HCT116 (cell line): ENCODE results near the gene PGRMC2. TPM values are rescaled to one million over a fixed set of nuclear protein-coding genes. Genes with fewer than 3 reads are reported as not detected.
"Not testable (repeated sequence)": the region's sequence is repeated elsewhere in the genome, so short reads cannot be mapped to it uniquely, and the experiment has no call there.

Experiments
- ATAC-seq: fragments of 200-7000 bp; cut with Tn5 transposase; 2 replicates; pipeline ENCODE4 v1.9.1; 2020; ENCODE audit warnings: mild to moderate bottlenecking, moderate library complexity
- BruUV-seq: library from RNA; stranded (reverse); fragments of 400-500 nt; replicated peaks from 2 replicates; lab custom pipeline; 2021; lab: Mats Ljungman, UMichigan
- CTCF ChIA-PET: fragments of 300-600 bp; sonication (Branson Sonifier 250); formaldehyde crosslinking; loops from one replicate; lab custom pipeline; 2021; ENCODE audit warnings: antibody characterized with exemption; lab: Charles Lee
- POLR2A ChIA-PET: fragments of 300-600, 350-600 bp; sonication (Branson Sonifier 250); formaldehyde crosslinking; loops from one replicate; lab custom pipeline; 2021; ENCODE audit warnings: antibody characterized with exemption; lab: Charles Lee
- RAD21 ChIA-PET, 2 experiments: fragments of 300-600 bp; sonication (Branson Sonifier 250); formaldehyde crosslinking; loops; one replicate each; lab custom pipeline; 2023; ENCODE audit warnings: low total read pairs in 2 of 2; ENCODE audit not compliant: uncharacterized antibody in 2 of 2, unreplicated experiment in 2 of 2, low non-redundant PET in 1 of 2; lab: Charles Lee
- DNase-seq: peaks from one replicate; pipeline ENCODE4 v3.0.0-alpha.2; 2010; ENCODE audit warnings: low read depth, low spot score
- H2AFZ ChIP-seq: fragments of 200-600 bp; shearing (Covaris generic), sonication (generic); 2 replicates; pipeline ENCODE4 v1.6.1; 2017; ENCODE audit warnings: low read depth, mixed run types, mixed read lengths, antibody characterized with exemption, low read length; ENCODE audit not compliant: poor library complexity, severe bottlenecking
- H3K27ac ChIP-seq: 2 replicates; pipeline ENCODE4 v1.5.1; 2012; ENCODE audit warnings: low read depth, low read length
- H3K27me3 ChIP-seq: fragments of 200-600 bp; sonication (generic); 2 replicates; pipeline ENCODE4 v1.6.1; 2016; ENCODE audit warnings: mixed run types, low read length, mixed read lengths; ENCODE audit not compliant: insufficient read depth
- H3K36me3 ChIP-seq, 2 experiments: fragments of 200-500 bp in 1 of 2; fragments of 200-600 bp in 1 of 2; sonication (Bioruptor generic) in 1 of 2; sonication (generic) in 1 of 2; 2 replicates each; pipeline versions ENCODE4 v1.5.1 to v1.6.1; 2014 to 2016; ENCODE audit warnings: low read length in 2 of 2, inconsistent platforms in 1 of 2, mixed read lengths in 1 of 2, mixed run types in 1 of 2; ENCODE audit not compliant: insufficient read depth in 2 of 2, control insufficient read depth in 1 of 2
- H3K4me1 ChIP-seq, 2 experiments: fragments of 200-600 bp in 1 of 2; sonication (generic) in 1 of 2; 2 replicates each; pipeline versions ENCODE4 v1.5.1 to v1.6.1; 2012 to 2017; ENCODE audit warnings: low read length in 2 of 2, inconsistent platforms in 1 of 2, mild to moderate bottlenecking in 1 of 2, mixed read lengths in 1 of 2, mixed run types in 1 of 2, moderate library complexity in 1 of 2; ENCODE audit not compliant: insufficient read depth in 2 of 2, control insufficient read depth in 1 of 2
- H3K4me2 ChIP-seq: fragments of 200-600 bp; sonication (generic); 2 replicates; pipeline ENCODE4 v1.6.1; 2017; ENCODE audit warnings: mixed run types, low read length, mixed read lengths
- H3K4me3 ChIP-seq, 2 experiments: fragments of 200-600 bp in 1 of 2; sonication (generic) in 1 of 2; replicated peaks in 1 of 2; 2 replicates each; pipeline ENCODE4 v1.5.1; 2011 to 2016; ENCODE audit warnings: low read length in 2 of 2, control low read depth in 1 of 2, low read depth in 1 of 2, mild to moderate bottlenecking in 1 of 2, mixed read lengths in 1 of 2, mixed run types in 1 of 2
- H3K79me2 ChIP-seq: fragments of 200-600 bp; sonication (generic); 2 replicates; pipeline ENCODE4 v1.6.1; 2017; ENCODE audit warnings: mild to moderate bottlenecking, mixed run types, low read length, moderate library complexity, mixed read lengths; ENCODE audit not compliant: insufficient read depth
- H3K9ac ChIP-seq: fragments of 200-600 bp; sonication (generic); 2 replicates; pipeline ENCODE4 v1.6.1; 2016; ENCODE audit warnings: low read length, mixed read lengths
- H3K9me2 ChIP-seq: fragments of 200-600 bp; sonication (generic), shearing (Covaris generic); 2 replicates; pipeline ENCODE4 v1.6.1; 2017; ENCODE audit warnings: mixed run types, mild to moderate bottlenecking, moderate library complexity; ENCODE audit not compliant: insufficient read depth
- H3K9me3 ChIP-seq, 2 experiments: fragments of 200-500 bp in 1 of 2; fragments of 200-600 bp in 1 of 2; sonication (Bioruptor generic) in 1 of 2; sonication (generic) in 1 of 2; 2 replicates each; pipeline ENCODE4 v1.6.1; 2014 to 2017; ENCODE audit warnings: low read length in 2 of 2, mixed read lengths in 2 of 2, inconsistent platforms in 1 of 2, low read depth in 1 of 2, mild to moderate bottlenecking in 1 of 2, mixed run types in 1 of 2, moderate library complexity in 1 of 2; ENCODE audit not compliant: control insufficient read depth in 1 of 2, insufficient read depth in 1 of 2
- H4K20me1 ChIP-seq: fragments of 200-600 bp; sonication (generic), shearing (Covaris generic); 2 replicates; pipeline ENCODE4 v1.6.1; 2017; ENCODE audit warnings: mixed run types, mild to moderate bottlenecking, moderate library complexity; ENCODE audit not compliant: insufficient read depth
- EZH2phosphoT487 ChIP-seq: fragments of 200-600 bp; IDR thresholded peaks from 2 replicates; pipeline ENCODE4 v1.6.1; 2018; ENCODE audit warnings: antibody characterized with exemption, borderline replicate concordance
- SIN3A ChIP-seq: IDR thresholded peaks from 2 replicates; pipeline ENCODE4 v1.6.1; 2012; ENCODE audit warnings: low read depth
- TCF7L2 ChIP-seq: IDR thresholded peaks from 2 replicates; pipeline ENCODE4 v1.7.0; 2011; ENCODE audit warnings: borderline replicate concordance, inconsistent platforms; ENCODE audit not compliant: insufficient read depth, insufficient read length; ENCODE audit errors: extremely low read depth
- intact Hi-C: fragments of 100-400 bp; cut with micrococcal nuclease; formaldehyde crosslinking; loops from 2 replicates; pipeline ENCODE4 v1.10.0; 2022
- total RNA-seq: library from RNA; stranded (reverse); gene quantifications from one replicate; pipeline ENCODE4 v1.2.1, GENCODE V29; 2021; ENCODE audit not compliant: unreplicated experiment

PGRMC2 gene
- total RNA-seq, 1 experiment from 2014 or later = 52.3 TPM

DNA sequence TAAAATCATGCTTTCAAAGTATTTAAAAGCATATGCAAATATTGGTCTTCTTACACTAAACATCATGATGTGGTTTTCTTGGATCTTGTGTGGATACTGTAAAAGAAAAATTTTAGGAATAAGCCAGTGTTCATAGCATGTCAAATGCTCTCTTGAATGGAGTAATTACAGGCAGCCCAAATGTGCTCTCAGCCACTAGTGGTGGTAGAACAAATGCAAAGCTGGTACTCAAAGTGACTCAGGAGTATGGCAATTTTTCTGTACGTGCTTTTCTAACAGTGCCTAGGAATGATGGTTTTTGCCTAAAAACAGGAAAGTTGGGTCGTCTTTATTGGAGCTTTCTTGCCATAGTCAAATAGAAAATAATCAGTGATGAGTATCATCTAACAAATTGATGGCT, 19.9 kb downstream of the PGRMC2 start:
- CTCF ChIA-PET = no interaction called here
- intact Hi-C loops = no loop called here

DNA sequence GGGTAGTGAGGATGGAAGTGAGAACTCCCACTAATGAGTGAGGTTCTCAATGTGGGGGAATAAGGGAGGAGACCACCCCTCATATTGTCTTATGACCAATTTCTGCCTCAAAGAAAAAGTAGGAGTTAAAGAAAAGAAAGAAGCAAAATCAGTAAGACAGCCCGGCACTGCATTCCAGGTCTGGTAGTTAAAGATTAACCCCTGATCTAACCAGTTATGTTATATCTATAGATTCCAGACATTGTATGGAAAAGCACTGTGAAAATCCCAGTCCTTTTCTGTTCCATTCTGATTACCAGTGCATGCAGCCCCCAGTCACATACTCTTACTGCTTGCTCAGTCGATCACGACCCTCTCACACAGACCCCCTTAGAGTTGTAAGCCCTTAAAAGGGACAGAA, 20.4 kb downstream of the PGRMC2 start:
- POLR2A ChIA-PET, H3K4me2 ChIP-seq, H3K9me2 ChIP-seq, H2AFZ ChIP-seq, ATAC-seq, H3K9ac ChIP-seq, H3K4me1 ChIP-seq, H4K20me1 ChIP-seq, BruUV-seq, RAD21 ChIA-PET, H3K27ac ChIP-seq, DNase-seq, CTCF ChIA-PET, intact Hi-C loops, H3K27me3 ChIP-seq, H3K79me2 ChIP-seq, H3K4me3 ChIP-seq, H3K9me3 ChIP-seq: not testable (repeated sequence)
- peaks cover 17 to 19% of the 10 kb centered on the region in 2 experiments for H3K36me3 ChIP-seq

More for the DNA sequence above, 19.9 kb downstream of the PGRMC2 start:
- Histone ChIP-seq H3K4me3 (no peak overlapping the region), H3K27ac (no peak overlapping the region), H3K79me2 (peaks cover 4% of the 10 kb centered on the region; the same call in 1 of the 2 replicates), H3K4me1 (no peaks in the 10 kb centered on the region), H4K20me1 (no peaks in the 10 kb centered on the region), H3K36me3 (peaks cover 19 to 21% of the 10 kb centered on the region in 2 experiments), H2AFZ (no peak overlapping the region), H3K9me2 (no peaks in the 10 kb centered on the region), H3K9me3 (no peaks in the 10 kb centered on the region; a peak in 1 of 4 replicates), H3K9ac (no peak overlapping the region), H3K27me3 (no peaks in the 10 kb centered on the region), H3K4me2 (no peak overlapping the region)
- BruUV-seq = no TSS peak
- ATAC-seq (no peak), DNase-seq (no peak)
- TF ChIP-seq EZH2phosphoT487 (no peak), TCF7L2 (no peak), SIN3A (no peak)
- RAD21 ChIA-PET = no interaction called here
- POLR2A ChIA-PET = no interaction called here
